Left lobe of liver (tissue), 2 donors: ENCODE results near the gene DTWD2. TPM values are rescaled to one million over a fixed set of nuclear protein-coding genes. Genes with fewer than 3 reads are reported as not detected.

Source experiments
- ATAC-seq: fragments of 200-7000 bp; cut with Tn5 transposase; one replicate; pipeline ENCODE4 v1.9.1; 2020; ENCODE audit warnings: mild to moderate bottlenecking, moderate library complexity
- DNase-seq: peaks from one replicate; pipeline ENCODE4 v3.0.0-alpha.2; 2020; ENCODE audit warnings: low spot score
- total RNA-seq: library from RNA; stranded (reverse); gene quantifications from one replicate; pipeline ENCODE4 v1.2.1, GENCODE V29; 2021
- donor health status: DM: no; HTN: no; CAD: no; lungs with moderate emphysema.
- donor health status: DM: no; HTN: yes; CAD: no.

The DTWD2 gene
- total RNA-seq, 1 donor from 2014 or later = 4.6 TPM

- DNase-seq = no peak
Measured at GRCh38 chr5:118789366-118789765, 199.0 kb downstream of the DTWD2 start.

GRCh38 chr5:118788351-118788750, 200.0 kb downstream of the DTWD2 start:
- DNase-seq = no peak
- ATAC-seq = no peak

More at GRCh38 chr5:118789366-118789765, 199.0 kb downstream of the DTWD2 start:
- ATAC-seq = no peak

Other genes with a start within 250 kb of the DTWD2 start
- gene DMXL1, start 82.5 kb upstream of the DTWD2 start, total RNA-seq = 21.5 TPM